SU-DHL-6 (cell line): Measurements from ENCODE around the gene CDK16.

Experiments
- CTCF ChIP-seq: fragments of 200-600 bp; sonication (generic); IDR thresholded peaks from one replicate; pipeline ENCODE4 v1.5.1; 2017; ENCODE audit warnings: antibody characterized with exemption, mild to moderate bottlenecking, low read length, moderate library complexity; ENCODE audit not compliant: insufficient read depth, poor library complexity, severe bottlenecking
- EZH2phosphoT487 ChIP-seq: fragments of 200-600 bp; sonication (generic), shearing (Covaris generic); conservative IDR thresholded peaks from 2 replicates; pipeline ENCODE4 v1.6.1; 2018; ENCODE audit warnings: mild to moderate bottlenecking, antibody characterized with exemption, low read length, moderate library complexity, mixed read lengths

- no peak for TF ChIP-seq CTCF
- no peak for TF ChIP-seq EZH2phosphoT487
These were observed 26.7 kb downstream of the CDK16 start for GRCh38 chrX:47245156-47245555.
